ENCODE results near the gene XPR1. TPM values are rescaled to one million over a fixed set of nuclear protein-coding genes. Genes with fewer than 3 reads are reported as not detected.
A peak's percentile ranks its signal among the peaks of the same experiment; 100 is the strongest.

XPR1 gene
- total RNA-seq, 1 experiment from 2014 or later = 36.1 TPM

DNA sequence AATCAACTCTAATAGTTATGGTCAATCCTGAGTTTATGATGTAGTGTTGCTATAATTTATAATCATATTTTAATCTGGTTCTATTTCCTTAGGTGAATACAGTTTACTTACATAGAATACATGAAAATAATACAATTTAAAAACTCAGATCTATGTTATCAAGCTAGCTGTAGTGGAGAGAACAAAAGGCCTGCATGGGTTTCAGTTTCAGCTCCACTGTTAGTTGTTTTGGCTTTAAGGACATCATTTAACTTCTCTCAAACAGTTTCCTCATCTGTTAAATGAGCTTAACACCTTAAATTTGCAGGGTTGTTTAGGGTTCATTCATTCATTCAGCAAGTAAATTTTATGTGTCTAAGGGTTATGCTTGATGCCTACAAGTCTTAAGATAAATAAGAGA is 182.4 kb downstream of the XPR1 start:
- DNase-seq (ENCODE audit: low read depth, low spot score) = no peak
- H3K36me3 ChIP-seq (ENCODE audit: control insufficient read depth, insufficient read depth, low read length) = no peaks in the 10 kb centered on the region; the same call in 1 of the 2 replicates
- in situ Hi-C loops (cut with HindIII; ENCODE audit: low pct_unique_long_range_greater_than_20kb, low sequenced_read_pairs) = no loop called here
- H3K9me3 ChIP-seq (ENCODE audit: control insufficient read depth, insufficient read depth, low read depth, low read length) = no peaks in the 10 kb centered on the region
- no peak for ATAC-seq
- H3K4me1 ChIP-seq (ENCODE audit: control insufficient read depth, insufficient read depth, low read length) = no peaks in the 10 kb centered on the region
- CTCF ChIA-PET = no interaction called here
- POLR2A ChIA-PET = no interaction called here
- TF ChIP-seq POLR2AphosphoS5 (IDR thresholded peaks at IDR 0.05; ENCODE audit: low read depth, low read length) = no peak
- no peak for TF ChIP-seq SIN3A (IDR thresholded peaks at IDR 0.05; ENCODE audit: borderline replicate concordance, insufficient read depth, low read depth, low read length)
- no peaks in the 10 kb centered on the region for H3K27me3 ChIP-seq (ENCODE audit: control insufficient read depth, insufficient read depth, low read length)
- H3K27ac ChIP-seq (ENCODE audit: low read length) = no peak overlapping the region
- no peak overlapping the region for H3K4me3 ChIP-seq (ENCODE audit: low read depth in 2 of 2, low read length in 2 of 2)
- intact Hi-C loops (cut with micrococcal nuclease; ENCODE audit: unreplicated experiment) = no loop called here
- no TSS peak for BruUV-seq (replicated peaks)

DNA sequence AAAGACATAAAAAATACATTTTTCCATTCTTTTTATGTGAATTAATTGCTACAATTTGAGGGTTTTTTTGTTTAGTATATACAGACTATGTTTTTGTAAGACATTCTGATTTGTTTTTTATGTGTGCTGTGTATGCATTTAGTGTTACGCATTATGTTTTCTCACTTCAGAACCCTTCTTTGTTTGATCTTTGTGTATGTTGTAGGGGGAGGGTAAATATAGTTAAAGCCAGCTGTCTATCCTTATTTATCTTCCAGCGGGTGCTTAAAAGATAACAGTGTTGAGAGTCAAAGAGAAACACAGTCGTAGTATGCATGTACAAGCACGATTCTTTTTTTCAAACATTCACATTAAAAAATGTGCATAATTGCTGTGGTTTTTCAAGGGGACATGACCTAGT is 183.4 kb downstream of the XPR1 start:
- intact Hi-C loops (cut with micrococcal nuclease; ENCODE audit: unreplicated experiment) = no loop called here

DNA sequence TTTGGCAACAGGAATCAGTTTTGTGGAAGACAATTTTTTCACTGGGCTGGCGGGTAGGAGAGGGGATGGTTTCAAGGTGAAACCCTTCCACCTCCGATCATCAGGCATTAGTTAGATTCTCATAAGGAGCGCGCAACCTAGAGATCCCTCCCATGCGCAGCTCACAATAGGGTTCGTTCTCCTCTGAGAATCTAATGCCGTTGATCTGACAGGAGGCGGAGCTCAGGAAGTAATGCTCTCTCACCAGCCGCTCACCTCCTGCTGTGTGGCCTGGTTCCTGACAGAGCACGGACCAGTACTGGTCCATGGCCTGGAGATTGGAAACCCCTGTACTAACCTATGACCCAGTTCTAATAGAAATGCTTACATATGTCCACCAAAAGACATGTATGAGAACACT is 184.3 kb downstream of the XPR1 start:
- TF ChIP-seq, protein P1, sequence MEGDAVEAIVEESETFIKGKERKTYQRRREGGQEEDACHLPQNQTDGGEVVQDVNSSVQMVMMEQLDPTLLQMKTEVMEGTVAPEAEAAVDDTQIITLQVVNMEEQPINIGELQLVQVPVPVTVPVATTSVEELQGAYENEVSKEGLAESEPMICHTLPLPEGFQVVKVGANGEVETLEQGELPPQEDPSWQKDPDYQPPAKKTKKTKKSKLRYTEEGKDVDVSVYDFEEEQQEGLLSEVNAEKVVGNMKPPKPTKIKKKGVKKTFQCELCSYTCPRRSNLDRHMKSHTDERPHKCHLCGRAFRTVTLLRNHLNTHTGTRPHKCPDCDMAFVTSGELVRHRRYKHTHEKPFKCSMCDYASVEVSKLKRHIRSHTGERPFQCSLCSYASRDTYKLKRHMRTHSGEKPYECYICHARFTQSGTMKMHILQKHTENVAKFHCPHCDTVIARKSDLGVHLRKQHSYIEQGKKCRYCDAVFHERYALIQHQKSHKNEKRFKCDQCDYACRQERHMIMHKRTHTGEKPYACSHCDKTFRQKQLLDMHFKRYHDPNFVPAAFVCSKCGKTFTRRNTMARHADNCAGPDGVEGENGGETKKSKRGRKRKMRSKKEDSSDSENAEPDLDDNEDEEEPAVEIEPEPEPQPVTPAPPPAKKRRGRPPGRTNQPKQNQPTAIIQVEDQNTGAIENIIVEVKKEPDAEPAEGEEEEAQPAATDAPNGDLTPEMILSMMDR (IDR thresholded peaks at IDR 0.05) = no peak
- TF ChIP-seq, protein P2, sequence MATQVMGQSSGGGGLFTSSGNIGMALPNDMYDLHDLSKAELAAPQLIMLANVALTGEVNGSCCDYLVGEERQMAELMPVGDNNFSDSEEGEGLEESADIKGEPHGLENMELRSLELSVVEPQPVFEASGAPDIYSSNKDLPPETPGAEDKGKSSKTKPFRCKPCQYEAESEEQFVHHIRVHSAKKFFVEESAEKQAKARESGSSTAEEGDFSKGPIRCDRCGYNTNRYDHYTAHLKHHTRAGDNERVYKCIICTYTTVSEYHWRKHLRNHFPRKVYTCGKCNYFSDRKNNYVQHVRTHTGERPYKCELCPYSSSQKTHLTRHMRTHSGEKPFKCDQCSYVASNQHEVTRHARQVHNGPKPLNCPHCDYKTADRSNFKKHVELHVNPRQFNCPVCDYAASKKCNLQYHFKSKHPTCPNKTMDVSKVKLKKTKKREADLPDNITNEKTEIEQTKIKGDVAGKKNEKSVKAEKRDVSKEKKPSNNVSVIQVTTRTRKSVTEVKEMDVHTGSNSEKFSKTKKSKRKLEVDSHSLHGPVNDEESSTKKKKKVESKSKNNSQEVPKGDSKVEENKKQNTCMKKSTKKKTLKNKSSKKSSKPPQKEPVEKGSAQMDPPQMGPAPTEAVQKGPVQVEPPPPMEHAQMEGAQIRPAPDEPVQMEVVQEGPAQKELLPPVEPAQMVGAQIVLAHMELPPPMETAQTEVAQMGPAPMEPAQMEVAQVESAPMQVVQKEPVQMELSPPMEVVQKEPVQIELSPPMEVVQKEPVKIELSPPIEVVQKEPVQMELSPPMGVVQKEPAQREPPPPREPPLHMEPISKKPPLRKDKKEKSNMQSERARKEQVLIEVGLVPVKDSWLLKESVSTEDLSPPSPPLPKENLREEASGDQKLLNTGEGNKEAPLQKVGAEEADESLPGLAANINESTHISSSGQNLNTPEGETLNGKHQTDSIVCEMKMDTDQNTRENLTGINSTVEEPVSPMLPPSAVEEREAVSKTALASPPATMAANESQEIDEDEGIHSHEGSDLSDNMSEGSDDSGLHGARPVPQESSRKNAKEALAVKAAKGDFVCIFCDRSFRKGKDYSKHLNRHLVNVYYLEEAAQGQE (IDR thresholded peaks at IDR 0.05; ENCODE audit: insufficient read depth in 1 of 2, low read depth in 2 of 2, low read length in 1 of 2) = no peak
- no peak for TF ChIP-seq TCF7L2 (IDR thresholded peaks at IDR 0.05; ENCODE audit: low read depth, low read length)
- TF ChIP-seq POLR2AphosphoS5 (IDR thresholded peaks at IDR 0.05; ENCODE audit: low read depth, low read length) = no peak
- TF ChIP-seq SIN3A (IDR thresholded peaks at IDR 0.05; ENCODE audit: borderline replicate concordance, insufficient read depth, low read depth, low read length) = no peak
- in situ Hi-C loops (cut with HindIII; ENCODE audit: low pct_unique_long_range_greater_than_20kb, low sequenced_read_pairs) = no loop called here
- ChIA-PET CTCF (no interaction called here), POLR2A (no interaction called here)
- no peak overlapping the region for H3K27ac ChIP-seq (ENCODE audit: low read length)
- DNase-seq (ENCODE audit: low read depth, low spot score) (no peak), ATAC-seq (no peak)
- H3K27me3 ChIP-seq (ENCODE audit: control insufficient read depth, insufficient read depth, low read length) = no peaks in the 10 kb centered on the region
- H3K9me3 ChIP-seq (ENCODE audit: control insufficient read depth, insufficient read depth, low read depth, low read length) = no peaks in the 10 kb centered on the region
- intact Hi-C loops (cut with micrococcal nuclease; ENCODE audit: unreplicated experiment) = no loop called here
- no peaks in the 10 kb centered on the region for H3K36me3 ChIP-seq (ENCODE audit: control insufficient read depth, insufficient read depth, low read length)
- no peak overlapping the region for H3K4me3 ChIP-seq (ENCODE audit: low read depth in 2 of 2, low read length in 2 of 2)
- BruUV-seq (replicated peaks) = no TSS peak
- H3K4me1 ChIP-seq (ENCODE audit: control insufficient read depth, insufficient read depth, low read length) = no peaks in the 10 kb centered on the region

More for the DNA sequence above, 183.4 kb downstream of the XPR1 start:
- H3K27ac ChIP-seq (ENCODE audit: low read length) = no peak overlapping the region
- no peaks in the 10 kb centered on the region for H3K4me1 ChIP-seq (ENCODE audit: control insufficient read depth, insufficient read depth, low read length)
- H3K27me3 ChIP-seq (ENCODE audit: control insufficient read depth, insufficient read depth, low read length) = no peaks in the 10 kb centered on the region
- DNase-seq (ENCODE audit: low read depth, low spot score) (no peak), ATAC-seq (no peak)
- no peaks in the 10 kb centered on the region; the same call in 1 of the 2 replicates for H3K36me3 ChIP-seq (ENCODE audit: control insufficient read depth, insufficient read depth, low read length)
- no peak for TF ChIP-seq SIN3A (IDR thresholded peaks at IDR 0.05; ENCODE audit: borderline replicate concordance, insufficient read depth, low read depth, low read length)
- no peak for TF ChIP-seq TCF7L2 (IDR thresholded peaks at IDR 0.05; ENCODE audit: low read depth, low read length)
- TF ChIP-seq, protein P2 (IDR thresholded peaks at IDR 0.05; ENCODE audit: insufficient read depth in 1 of 2, low read depth in 2 of 2, low read length in 1 of 2) = no peak
- TF ChIP-seq, protein P1 (IDR thresholded peaks at IDR 0.05) = no peak
- TF ChIP-seq POLR2AphosphoS5 (IDR thresholded peaks at IDR 0.05; ENCODE audit: low read depth, low read length) = no peak
- TSS peak; percentile 38 for BruUV-seq (replicated peaks)
- H3K4me3 ChIP-seq (ENCODE audit: low read depth in 2 of 2, low read length in 2 of 2) = no peak overlapping the region
- in situ Hi-C loops (cut with HindIII; ENCODE audit: low pct_unique_long_range_greater_than_20kb, low sequenced_read_pairs) = no loop called here
- POLR2A ChIA-PET = no interaction called here
- H3K9me3 ChIP-seq (ENCODE audit: control insufficient read depth, insufficient read depth, low read depth, low read length) = no peaks in the 10 kb centered on the region
- CTCF ChIA-PET = no interaction called here
